Chondrocyte (in vitro differentiated cells): ENCODE data around the gene ITGB1. TPM values are rescaled to one million over a fixed set of nuclear protein-coding genes. Genes with fewer than 3 reads are reported as not detected.

Source experiments
- DNase-seq: peaks from one replicate; pipeline ENCODE4 v3.0.0; 2021; ENCODE audit warnings: mixed read lengths, low spot score
- H3K27ac Mint-ChIP-seq: one replicate; pipeline ENCODE4 v1.8.0; 2021; ENCODE audit warnings: mild to moderate bottlenecking, moderate library complexity, mixed read lengths; ENCODE audit not compliant: unreplicated experiment
- H3K27me3 Mint-ChIP-seq: 2 replicates; pipeline ENCODE4 v1.8.0; 2021; ENCODE audit warnings: low read depth, mixed read lengths
- H3K36me3 Mint-ChIP-seq: 2 replicates; pipeline ENCODE4 v1.8.0; 2021; ENCODE audit warnings: low read depth, mixed read lengths
- H3K4me1 Mint-ChIP-seq: 2 replicates; pipeline ENCODE4 v1.8.0; 2021; ENCODE audit warnings: low read depth, mild to moderate bottlenecking, mixed read lengths
- H3K4me3 Mint-ChIP-seq: one replicate; pipeline ENCODE4 v1.8.0; 2021; ENCODE audit warnings: mild to moderate bottlenecking, moderate library complexity, mixed read lengths; ENCODE audit not compliant: unreplicated experiment
- H3K9me3 Mint-ChIP-seq: 2 replicates; pipeline ENCODE4 v1.8.0; 2021; ENCODE audit warnings: low read depth, mixed read lengths
- CTCF ChIP-seq: fragments of 200-600 bp; sonication (generic); IDR thresholded peaks from 2 replicates; pipeline ENCODE4 v1.5.0; 2021; ENCODE audit warnings: antibody characterized with exemption, mild to moderate bottlenecking, moderate library complexity
- total RNA-seq: library from RNA; stranded (reverse); gene quantifications from 3 replicates; pipeline ENCODE4 v1.2.1, GENCODE V29; 2021

The ITGB1 gene
- total RNA-seq, 1 donor from 2014 or later: 1,183 TPM

GRCh38 chr10:32952094-32952493 lies 5.9 kb downstream of the ITGB1 start:
- Mint-ChIP-seq H3K4me3 (no peak overlapping the region), H3K27me3 (no peaks in the 10 kb centered on the region), H3K27ac (peak overlapping the region; percentile 69), H3K4me1 (peaks cover 87% of the 10 kb centered on the region), H3K36me3 (no peaks in the 10 kb centered on the region), H3K9me3 (no peaks in the 10 kb centered on the region)
- DNase-seq: no peak
- TF ChIP-seq CTCF: no peak

GRCh38 chr10:32951111-32951510 lies 6.9 kb downstream of the ITGB1 start:
- peaks cover 86% of the 10 kb centered on the region for H3K4me1 Mint-ChIP-seq

GRCh38 chr10:32950591-32951108 lies 7.4 kb downstream of the ITGB1 start:
- DNase-seq: no peak
- TF ChIP-seq CTCF: no peak
- H3K4me3 Mint-ChIP-seq: no peak overlapping the region
- H3K27ac Mint-ChIP-seq: peak overlapping the region; percentile 71
- H3K27me3 Mint-ChIP-seq: no peaks in the 10 kb centered on the region
- no peaks in the 10 kb centered on the region for H3K9me3 Mint-ChIP-seq
- no peaks in the 10 kb centered on the region for H3K36me3 Mint-ChIP-seq
- H3K4me1 Mint-ChIP-seq: peaks cover 84% of the 10 kb centered on the region

More at GRCh38 chr10:32951111-32951510, 6.9 kb downstream of the ITGB1 start:
- Mint-ChIP-seq H3K27me3 (no peaks in the 10 kb centered on the region), H3K27ac (peak overlapping the region; percentile 71), H3K36me3 (no peaks in the 10 kb centered on the region), H3K9me3 (no peaks in the 10 kb centered on the region), H3K4me3 (no peak overlapping the region)
- no peak for TF ChIP-seq CTCF
- DNase-seq: no peak

GRCh38 chr10:32949221-32949678 lies 8.8 kb downstream of the ITGB1 start:
- DNase-seq: no peak
- TF ChIP-seq CTCF: no peak
- no peak overlapping the region for H3K4me3 Mint-ChIP-seq
- H3K9me3 Mint-ChIP-seq: no peaks in the 10 kb centered on the region
- peaks cover 76% of the 10 kb centered on the region for H3K4me1 Mint-ChIP-seq
- H3K36me3 Mint-ChIP-seq: no peaks in the 10 kb centered on the region
- H3K27me3 Mint-ChIP-seq: no peaks in the 10 kb centered on the region
- H3K27ac Mint-ChIP-seq: peak overlapping the region; percentile 64

GRCh38 chr10:32948451-32948850 lies 9.6 kb downstream of the ITGB1 start:
- H3K27me3 Mint-ChIP-seq: no peaks in the 10 kb centered on the region
- DNase-seq: no peak
- peaks cover 2% of the 10 kb centered on the region for H3K36me3 Mint-ChIP-seq
- no peak for TF ChIP-seq CTCF
- no peaks in the 10 kb centered on the region for H3K9me3 Mint-ChIP-seq
- H3K4me1 Mint-ChIP-seq: peaks cover 74% of the 10 kb centered on the region
- peak overlapping the region; percentile 64 for H3K27ac Mint-ChIP-seq
- no peak overlapping the region for H3K4me3 Mint-ChIP-seq
